Measurements from ENCODE around the gene TAF5. TPM values are rescaled to one million over a fixed set of nuclear protein-coding genes. Genes with fewer than 3 reads are reported as not detected.
A peak's percentile ranks its signal among the peaks of the same experiment; 100 is the strongest.
"Not testable (repeated sequence)": the region's sequence is repeated elsewhere in the genome, so short reads cannot be mapped to it uniquely, and the experiment has no call there.

TAF5 gene
- total RNA-seq, 3 donors from 2014 or later: 3.4 to 7.0 (median 5.9) TPM

DNA sequence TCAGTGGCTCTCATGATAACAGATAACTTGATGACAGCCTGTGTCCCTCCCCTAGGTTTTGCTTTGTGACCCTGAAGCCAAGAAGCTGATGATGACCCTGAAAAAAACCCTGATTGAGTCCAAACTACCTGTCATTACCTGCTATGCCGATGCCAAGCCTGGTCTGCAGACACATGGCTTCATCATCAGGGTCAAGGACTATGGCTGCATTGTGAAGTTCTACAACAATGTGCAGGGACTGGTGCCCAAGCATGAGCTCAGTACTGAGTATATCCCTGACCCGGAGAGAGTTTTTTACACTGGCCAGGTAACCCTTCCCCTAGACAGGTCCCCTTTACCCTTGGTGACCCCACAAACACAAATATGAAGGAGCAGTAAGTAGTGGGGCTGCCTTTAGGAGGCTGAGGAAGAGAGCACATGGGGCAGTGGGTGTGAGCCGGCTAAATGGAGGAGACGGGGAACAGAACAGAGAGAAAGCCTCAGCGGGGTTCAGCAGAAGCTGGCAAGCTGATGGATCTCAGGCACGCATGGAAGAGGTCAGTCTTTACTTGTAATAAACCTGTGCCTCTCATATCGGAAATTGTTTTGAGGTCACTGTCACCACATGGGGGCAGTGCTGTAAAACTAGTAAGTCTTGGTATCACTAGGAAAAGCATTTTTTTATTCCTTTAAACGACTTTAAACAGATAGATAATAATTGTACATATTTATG is 48.8 kb downstream of the TAF5 start:
- Histone ChIP-seq H3K4me1 (no peaks in the 10 kb centered on the region), H3K9me3 (no peaks in the 10 kb centered on the region), H3K27ac (no peak overlapping the region), H3K4me3 (no peak overlapping the region), H3K36me3 (peaks cover 27% of the 10 kb centered on the region), H3K27me3 (no peaks in the 10 kb centered on the region)
- peak in 1 of 2 donors; percentile 52 for DNase-seq (ENCODE audit: low spot score in 2 of 2)
- no peak for TF ChIP-seq POLR2A (IDR thresholded peaks at IDR 0.05)
- TF ChIP-seq, protein P1, sequence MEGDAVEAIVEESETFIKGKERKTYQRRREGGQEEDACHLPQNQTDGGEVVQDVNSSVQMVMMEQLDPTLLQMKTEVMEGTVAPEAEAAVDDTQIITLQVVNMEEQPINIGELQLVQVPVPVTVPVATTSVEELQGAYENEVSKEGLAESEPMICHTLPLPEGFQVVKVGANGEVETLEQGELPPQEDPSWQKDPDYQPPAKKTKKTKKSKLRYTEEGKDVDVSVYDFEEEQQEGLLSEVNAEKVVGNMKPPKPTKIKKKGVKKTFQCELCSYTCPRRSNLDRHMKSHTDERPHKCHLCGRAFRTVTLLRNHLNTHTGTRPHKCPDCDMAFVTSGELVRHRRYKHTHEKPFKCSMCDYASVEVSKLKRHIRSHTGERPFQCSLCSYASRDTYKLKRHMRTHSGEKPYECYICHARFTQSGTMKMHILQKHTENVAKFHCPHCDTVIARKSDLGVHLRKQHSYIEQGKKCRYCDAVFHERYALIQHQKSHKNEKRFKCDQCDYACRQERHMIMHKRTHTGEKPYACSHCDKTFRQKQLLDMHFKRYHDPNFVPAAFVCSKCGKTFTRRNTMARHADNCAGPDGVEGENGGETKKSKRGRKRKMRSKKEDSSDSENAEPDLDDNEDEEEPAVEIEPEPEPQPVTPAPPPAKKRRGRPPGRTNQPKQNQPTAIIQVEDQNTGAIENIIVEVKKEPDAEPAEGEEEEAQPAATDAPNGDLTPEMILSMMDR (IDR thresholded peaks at IDR 0.05): peak; percentile 16 to 66 (median 66)
- TF ChIP-seq POLR2AphosphoS5 (IDR thresholded peaks at IDR 0.05): no peak
- intact Hi-C loops (cut with DNase I; ENCODE audit: low total_unique reads): loop anchor here (2.0 kb wide), 1 partner anchor 66 kb away; no protein-coding TSS in a partner anchor

- H3K36me3 ChIP-seq: peaks cover 27% of the 10 kb centered on the region
- not testable (repeated sequence) for DNase-seq (ENCODE audit: low spot score in 2 of 2); H3K27me3 ChIP-seq; H3K27ac ChIP-seq; H3K4me1 ChIP-seq; H3K4me3 ChIP-seq; H3K9me3 ChIP-seq
- intact Hi-C loops (cut with DNase I; ENCODE audit: low total_unique reads): loop anchor here (2.0 kb wide), 1 partner anchor 66 kb away; no protein-coding TSS in a partner anchor
These were observed 49.3 kb downstream of the TAF5 start for GRCh38 chr10:103417148-103417469.

GRCh38 chr10:103417601-103418000 is 49.8 kb downstream of the TAF5 start:
- DNase-seq (ENCODE audit: low spot score in 2 of 2): no peak
- no peaks in the 10 kb centered on the region for H3K4me1 ChIP-seq

GRCh38 chr10:103419101-103419500 is 51.3 kb downstream of the TAF5 start:
- H3K9me3 ChIP-seq: no peaks in the 10 kb centered on the region
- TF ChIP-seq, protein P1 (IDR thresholded peaks at IDR 0.05): no peak
- TF ChIP-seq POLR2AphosphoS5 (IDR thresholded peaks at IDR 0.05): no peak
- no peak for TF ChIP-seq POLR2A (IDR thresholded peaks at IDR 0.05)
- H3K27ac ChIP-seq: no peak overlapping the region
- no peak overlapping the region for H3K4me3 ChIP-seq
- no peaks in the 10 kb centered on the region for H3K27me3 ChIP-seq
- peaks cover 26% of the 10 kb centered on the region for H3K36me3 ChIP-seq
- intact Hi-C loops (cut with DNase I; ENCODE audit: low total_unique reads): no loop called here
- DNase-seq (ENCODE audit: low spot score in 2 of 2): no peak
- H3K4me1 ChIP-seq: no peaks in the 10 kb centered on the region

More at GRCh38 chr10:103417601-103418000, 49.8 kb downstream of the TAF5 start:
- Histone ChIP-seq H3K27me3 (no peaks in the 10 kb centered on the region), H3K9me3 (no peaks in the 10 kb centered on the region), H3K4me3 (no peak overlapping the region), H3K27ac (no peak overlapping the region), H3K36me3 (peaks cover 27% of the 10 kb centered on the region)
- intact Hi-C loops (cut with DNase I; ENCODE audit: low total_unique reads): loop anchor here (2.0 kb wide), 1 partner anchor 65 kb away; no protein-coding TSS in a partner anchor
- no peak for TF ChIP-seq POLR2A (IDR thresholded peaks at IDR 0.05)
- TF ChIP-seq POLR2AphosphoS5 (IDR thresholded peaks at IDR 0.05): no peak
- TF ChIP-seq, protein P1 (IDR thresholded peaks at IDR 0.05): no peak

DNA sequence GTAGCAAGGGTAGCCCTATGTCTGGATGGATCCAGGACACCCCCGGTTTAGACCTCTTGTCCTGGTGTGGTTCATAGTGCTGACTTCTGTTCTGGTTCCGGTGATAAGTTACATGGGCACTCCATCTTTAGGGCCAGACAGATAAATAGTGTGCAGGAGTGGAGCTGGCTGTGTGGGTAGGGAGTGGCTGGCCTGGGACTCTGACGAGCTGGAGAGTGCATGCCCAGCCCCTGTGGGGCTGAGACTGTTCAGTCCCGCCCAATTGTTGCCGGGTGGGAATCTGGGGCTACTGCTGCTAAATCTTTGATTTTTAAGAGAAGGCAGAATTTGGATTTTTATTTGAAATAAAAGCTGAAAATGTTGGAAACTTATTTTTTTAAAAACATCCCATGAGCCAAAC is 56.0 kb downstream of the TAF5 start:
- Histone ChIP-seq H3K36me3 (peaks cover 13% of the 10 kb centered on the region), H3K27ac (no peak overlapping the region), H3K9me3 (no peaks in the 10 kb centered on the region), H3K4me3 (no peak overlapping the region), H3K27me3 (no peaks in the 10 kb centered on the region), H3K4me1 (no peaks in the 10 kb centered on the region)
- TF ChIP-seq POLR2A (IDR thresholded peaks at IDR 0.05) (no peak), POLR2AphosphoS5 (IDR thresholded peaks at IDR 0.05) (no peak)
- TF ChIP-seq, protein P1 (IDR thresholded peaks at IDR 0.05): no peak
- intact Hi-C loops (cut with DNase I; ENCODE audit: low total_unique reads): no loop called here
- DNase-seq (ENCODE audit: low spot score in 2 of 2): no peak

Data from breast epithelium (tissue), 4 donors.